Measurements from ENCODE around the gene MEIS1. TPM values are rescaled to one million over a fixed set of nuclear protein-coding genes. Genes with fewer than 3 reads are reported as not detected.

The MEIS1 gene
- total and polyA plus RNA-seq, 2 of the 8 experiments (the other 6 are each of a cell fraction or from before 2014, with no cell fraction given) = 0.17 to 1.2 TPM

DNA sequence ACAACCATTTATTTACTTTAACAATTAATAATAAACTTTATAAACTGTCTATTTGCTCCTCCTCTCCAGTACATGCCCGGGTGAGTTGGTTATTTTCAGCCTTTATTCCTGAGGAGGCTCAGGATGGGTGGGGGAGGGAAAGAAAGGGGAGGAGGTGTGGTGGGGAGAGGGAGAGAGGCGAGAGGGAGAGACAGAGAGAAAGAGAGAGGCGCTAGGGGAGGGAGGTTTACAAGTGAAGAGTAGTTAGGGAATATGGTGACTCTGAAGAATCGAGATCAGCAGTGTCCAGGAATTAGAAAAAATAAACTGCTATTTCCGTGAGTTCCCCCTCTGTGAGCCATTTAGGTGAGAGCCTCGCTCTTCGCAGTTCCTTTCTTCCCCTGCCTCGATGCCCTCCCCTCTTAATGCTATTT is 138.9 kb downstream of the MEIS1 start:
- TF ChIP-seq SP4 (IDR thresholded peaks at IDR 0.05; ENCODE audit: low read length) (no peak), EGR1 (IDR thresholded peaks at IDR 0.05; ENCODE audit: borderline replicate concordance, low read depth, low read length) (peak; percentile 48), CBX5 (IDR thresholded peaks at IDR 0.05; ENCODE audit: low read depth, low read length) (no peak), KDM4A (IDR thresholded peaks at IDR 0.05; ENCODE audit: low read depth, low read length, severe bottlenecking) (no peak), SIN3A (conservative IDR thresholded peaks at IDR 0.05 in 1 of 2, IDR thresholded peaks at IDR 0.05 in 1 of 2; ENCODE audit: low read depth in 1 of 2, low read length in 2 of 2) (peak in 1 of 2 experiments; percentile 66; a peak in 1 of 4 replicates)
- TF ChIP-seq, protein P1, sequence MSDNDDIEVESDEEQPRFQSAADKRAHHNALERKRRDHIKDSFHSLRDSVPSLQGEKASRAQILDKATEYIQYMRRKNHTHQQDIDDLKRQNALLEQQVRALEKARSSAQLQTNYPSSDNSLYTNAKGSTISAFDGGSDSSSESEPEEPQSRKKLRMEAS (IDR thresholded peaks at IDR 0.05) = no peak
- DNase-seq (ENCODE audit: low read depth in 1 of 2, low spot score in 2 of 2) = peak in 1 of 2 experiments; percentile 49

More for the DNA sequence above, 138.9 kb downstream of the MEIS1 start:
- Histone ChIP-seq H2AFZ (ENCODE audit: low read length) (no peak overlapping the region; the same call in 1 of the 2 replicates), H3K56ac (replicated peaks; ENCODE audit: insufficient read length, low read depth, low read length) (no peak overlapping the region), H3K36me3 (ENCODE audit: control insufficient read depth in 2 of 4, insufficient read depth in 4 of 4, low read length in 3 of 4) (no peaks in the 10 kb centered on the region), H3K23me2 (ENCODE audit: low read depth, low read length) (peaks cover 20% of the 10 kb centered on the region; the same call in 1 of the 2 replicates), H2AK5ac (ENCODE audit: low read depth, low read length) (no peak overlapping the region), H3K4ac (replicated peaks; ENCODE audit: insufficient read length, low read depth, low read length) (no peak overlapping the region), H2BK120ac (replicated peaks; ENCODE audit: low read depth, low read length) (no peak overlapping the region), H3K79me1 (ENCODE audit: low read depth, low read length) (no peaks in the 10 kb centered on the region), H2BK15ac (ENCODE audit: low read length) (no peak overlapping the region), H3K23ac (ENCODE audit: insufficient read length) (no peak overlapping the region), H3K4me1 (replicated peaks in 1 of 4; ENCODE audit: control insufficient read depth in 3 of 4, insufficient read depth in 4 of 4, low read length in 3 of 4) (peaks cover 5 to 28% (median 12%) of the 10 kb centered on the region in 4 experiments), H4K91ac (replicated peaks; ENCODE audit: insufficient read length, low read length) (no peak overlapping the region), H4K5ac (ENCODE audit: insufficient read length, low read depth, low read length) (no peak overlapping the region), H3K9ac (replicated peaks in 1 of 4; ENCODE audit: extremely low read depth in 1 of 4, low read depth in 3 of 4, low read length in 3 of 4) (no peak overlapping the region), H4K20me1 (replicated peaks in 1 of 2; ENCODE audit: control insufficient read depth in 1 of 2, insufficient read depth in 2 of 2, low read length in 2 of 2) (peaks cover 0 to 6% of the 10 kb centered on the region in 2 experiments), H2BK20ac (ENCODE audit: low read length) (no peak overlapping the region), H4K8ac (ENCODE audit: extremely low read depth, insufficient read depth, low read length) (no peak overlapping the region), H3K18ac (ENCODE audit: extremely low read depth, low read length) (no peak overlapping the region; the same call in 1 of the 2 replicates), H3K27me3 (replicated peaks in 1 of 4; ENCODE audit: control insufficient read depth in 3 of 4, extremely low read depth in 1 of 4, insufficient read depth in 3 of 4, low read length in 3 of 4) (peaks cover 30 to 35% (median 32%) of the 10 kb centered on the region in 4 experiments; a peak in 6 of 7 replicates), H3K27ac (ENCODE audit: low read depth, low read length) (no peak overlapping the region), H2BK5ac (ENCODE audit: low read depth, low read length) (no peak overlapping the region), H3K4me2 (ENCODE audit: insufficient read depth in 1 of 2, low read depth in 2 of 2, low read length in 2 of 2) (peak overlapping the region; percentile 77 to 90), H3K79me2 (ENCODE audit: control insufficient read depth in 1 of 2, insufficient read depth in 2 of 2, low read length in 2 of 2) (no peaks in the 10 kb centered on the region), H2BK12ac (ENCODE audit: low read depth, low read length) (no peak overlapping the region), H3K14ac (ENCODE audit: insufficient read length) (no peak overlapping the region), H3K9me3 (ENCODE audit: insufficient read depth in 2 of 2, low read depth in 1 of 2, low read length in 1 of 2) (no peaks in the 10 kb centered on the region), H3K4me3 (ENCODE audit: extremely low read depth in 1 of 4, insufficient read depth in 2 of 4, low read depth in 3 of 4, low read length in 4 of 4) (peak overlapping the region; percentile 37 to 64 (median 39); a peak in 7 of 8 replicates)
- 2% methylated on average over 7 of the region's 8 CpGs; no CpG with 5 or more reads in 1 of the 2 experiments for WGBS, 2 experiments (ENCODE audit: extremely low coverage in 1 of 2, insufficient coverage in 1 of 2, insufficient read length in 1 of 2, insufficient replicate concordance in 2 of 2, low coverage in 1 of 2, low lambda C conversion rate in 2 of 2, missing lambda C conversion rate in 1 of 2)
- FAIRE-seq = no peak
- ChIA-PET POLR2A (ENCODE audit: partially characterized antibody) (interaction anchor here (0.9 kb wide), 1 partner anchor 139 kb away, joined by 3 read pairs; the partner anchor contains the start of gene MEIS1), CTCF (ENCODE audit: partially characterized antibody) (interaction anchor here (0.6 to 14.4 kb wide), 7 partner anchors 74 to 157 kb away, joined by 3 to 161 read pairs (median 12); partner anchors contain the start of gene MEIS1)

Measured in H1 (cell line).